ENCODE results near the gene RABEP2. TPM values are rescaled to one million over a fixed set of nuclear protein-coding genes. Genes with fewer than 3 reads are reported as not detected.
A peak's percentile ranks its signal among the peaks of the same experiment; 100 is the strongest.
"Not testable (repeated sequence)": the region's sequence is repeated elsewhere in the genome, so short reads cannot be mapped to it uniquely, and the experiment has no call there.

Gene RABEP2
- total and polyA plus RNA-seq, 12 donors: 1.4 to 121 (median 47.7) TPM

DNA sequence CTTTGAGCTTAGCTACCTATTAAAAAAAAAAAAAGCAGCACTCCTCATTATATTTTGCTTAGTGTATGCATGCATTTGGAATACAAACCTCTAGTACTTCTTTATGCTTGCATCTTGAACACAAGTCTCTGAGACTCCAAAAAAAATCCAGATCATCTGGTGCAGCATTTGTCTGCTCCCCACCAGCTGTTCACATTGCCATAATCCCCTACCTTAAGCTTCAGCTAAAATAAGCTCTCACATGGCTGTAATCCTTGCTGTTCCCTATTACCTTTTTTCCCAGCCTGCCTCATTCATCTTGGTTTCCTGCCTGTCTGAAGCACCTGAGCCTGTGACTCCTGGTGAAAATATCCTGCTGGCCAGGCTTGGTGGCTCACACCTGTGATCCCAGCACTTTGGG lies 18.2 kb upstream of the RABEP2 start:
- DNase-seq: no peak
- Histone ChIP-seq H3K36me3 (replicated peaks in 1 of 2) (no peaks in the 10 kb centered on the region), H3K4me1 (replicated peaks in 1 of 2) (peaks cover 5 to 8% of the 10 kb centered on the region in 2 donors), H3K4me3 (no peak overlapping the region), H3K27me3 (no peaks in the 10 kb centered on the region), H3K27ac (no peak overlapping the region), H3K9me3 (replicated peaks in 1 of 3) (no peaks in the 10 kb centered on the region)
- TF ChIP-seq, protein P1, sequence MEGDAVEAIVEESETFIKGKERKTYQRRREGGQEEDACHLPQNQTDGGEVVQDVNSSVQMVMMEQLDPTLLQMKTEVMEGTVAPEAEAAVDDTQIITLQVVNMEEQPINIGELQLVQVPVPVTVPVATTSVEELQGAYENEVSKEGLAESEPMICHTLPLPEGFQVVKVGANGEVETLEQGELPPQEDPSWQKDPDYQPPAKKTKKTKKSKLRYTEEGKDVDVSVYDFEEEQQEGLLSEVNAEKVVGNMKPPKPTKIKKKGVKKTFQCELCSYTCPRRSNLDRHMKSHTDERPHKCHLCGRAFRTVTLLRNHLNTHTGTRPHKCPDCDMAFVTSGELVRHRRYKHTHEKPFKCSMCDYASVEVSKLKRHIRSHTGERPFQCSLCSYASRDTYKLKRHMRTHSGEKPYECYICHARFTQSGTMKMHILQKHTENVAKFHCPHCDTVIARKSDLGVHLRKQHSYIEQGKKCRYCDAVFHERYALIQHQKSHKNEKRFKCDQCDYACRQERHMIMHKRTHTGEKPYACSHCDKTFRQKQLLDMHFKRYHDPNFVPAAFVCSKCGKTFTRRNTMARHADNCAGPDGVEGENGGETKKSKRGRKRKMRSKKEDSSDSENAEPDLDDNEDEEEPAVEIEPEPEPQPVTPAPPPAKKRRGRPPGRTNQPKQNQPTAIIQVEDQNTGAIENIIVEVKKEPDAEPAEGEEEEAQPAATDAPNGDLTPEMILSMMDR (IDR thresholded peaks at IDR 0.05): no peak
- no peak for TF ChIP-seq POLR2A (IDR thresholded peaks at IDR 0.05)
- intact Hi-C loops (cut with DNase I): no loop called here

DNA sequence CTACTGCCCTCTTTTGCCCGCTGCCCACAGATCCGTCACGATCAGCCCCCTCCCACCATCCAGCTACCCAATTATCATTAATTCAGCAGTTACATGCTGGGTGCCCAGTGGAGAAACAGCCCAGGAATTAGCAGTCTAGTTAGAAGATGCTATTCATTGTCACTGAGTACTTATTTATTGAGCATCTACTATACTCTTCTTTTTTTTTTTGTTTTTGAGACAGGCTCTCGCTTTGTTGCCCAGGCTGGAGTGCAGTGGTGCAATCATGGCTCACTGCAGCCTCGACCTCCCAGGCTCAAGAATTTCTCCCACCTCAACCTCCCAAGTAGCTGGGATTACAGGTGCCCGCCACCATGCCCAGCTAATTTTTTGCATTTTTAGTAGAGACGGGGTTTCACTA lies 14.8 kb upstream of the RABEP2 start:
- not testable (repeated sequence) for H3K4me3 ChIP-seq; H3K4me1 ChIP-seq (replicated peaks in 1 of 2); H3K36me3 ChIP-seq (replicated peaks in 1 of 2); H3K27me3 ChIP-seq; H3K9me3 ChIP-seq (replicated peaks in 1 of 3); H3K27ac ChIP-seq; DNase-seq
- 83 to 90% (median 87%) methylated on average over 7 of the region's 7 CpGs for WGBS, 4 donors
- intact Hi-C loops (cut with DNase I): loop anchor here in 1 of 2 donors (5.0 kb wide), 1 partner anchor 63 kb away; the partner anchor contains the start of gene ATP2A1

DNA sequence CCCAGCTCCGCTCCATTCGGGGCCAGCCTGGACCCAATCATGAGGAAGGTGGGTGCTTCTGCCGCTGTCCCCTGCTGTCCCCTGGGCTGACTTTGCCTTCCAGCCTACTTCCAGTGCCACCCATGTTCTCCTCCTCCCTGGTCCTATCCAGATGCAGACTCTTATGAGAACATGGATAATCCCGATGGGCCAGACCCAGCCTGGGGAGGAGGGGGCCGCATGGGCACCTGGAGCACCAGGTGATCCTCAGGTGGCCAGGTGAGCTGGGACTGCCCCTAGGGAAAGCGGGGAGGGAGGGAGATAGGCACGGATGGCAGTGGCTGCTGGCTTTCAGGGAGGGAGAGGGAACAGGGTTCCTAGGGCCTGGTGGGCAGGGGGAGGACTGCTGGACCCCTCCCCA lies 13.7 kb upstream of the RABEP2 start:
- 76 to 97% (median 80%) methylated on average over 5 to 7 of the region's 7 CpGs for WGBS, 4 donors
- no peaks in the 10 kb centered on the region for H3K27me3 ChIP-seq
- H3K27ac ChIP-seq: no peak overlapping the region
- no peaks in the 10 kb centered on the region for H3K36me3 ChIP-seq (replicated peaks in 1 of 2)
- no peaks in the 10 kb centered on the region for H3K9me3 ChIP-seq (replicated peaks in 1 of 3)
- intact Hi-C loops (cut with DNase I): loop anchor here in 1 of 2 donors (5.0 kb wide), 1 partner anchor 61 kb away; the partner anchor contains the start of gene ATP2A1
- H3K4me3 ChIP-seq: no peak overlapping the region
- TF ChIP-seq, protein P1 (IDR thresholded peaks at IDR 0.05): no peak
- no peak for TF ChIP-seq POLR2A (IDR thresholded peaks at IDR 0.05)
- DNase-seq: no peak
- H3K4me1 ChIP-seq (replicated peaks in 1 of 2): no peaks in the 10 kb centered on the region

DNA sequence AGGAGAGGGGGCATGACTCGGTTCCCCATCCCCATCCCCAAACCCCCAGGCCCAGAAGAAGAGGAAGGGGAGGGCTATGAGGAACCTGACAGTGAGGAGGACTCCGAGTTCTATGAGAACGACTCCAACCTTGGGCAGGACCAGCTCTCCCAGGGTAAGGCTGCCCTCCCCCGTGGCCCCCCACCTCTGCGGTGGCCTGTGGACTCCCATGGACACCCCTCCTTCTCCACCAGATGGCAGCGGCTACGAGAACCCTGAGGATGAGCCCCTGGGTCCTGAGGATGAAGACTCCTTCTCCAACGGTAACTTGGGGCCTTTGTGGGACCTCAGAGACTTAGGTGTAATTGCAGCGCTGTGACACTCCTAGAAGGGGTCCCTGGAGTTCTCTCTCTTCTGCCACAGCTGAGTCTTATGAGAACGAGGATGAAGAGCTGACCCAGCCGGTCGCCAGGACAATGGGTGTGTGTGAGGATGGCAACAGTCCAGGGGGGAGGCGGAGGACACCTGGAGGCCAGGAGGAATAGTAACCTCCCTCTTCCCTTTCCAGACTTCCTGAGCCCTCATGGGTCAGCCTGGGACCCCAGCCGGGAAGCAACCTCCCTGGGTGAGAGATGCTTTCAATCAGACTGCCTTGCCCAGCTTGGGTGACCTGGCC lies 12.3 kb upstream of the RABEP2 start:
- TF ChIP-seq, protein P1 (IDR thresholded peaks at IDR 0.05): no peak
- no peak for TF ChIP-seq POLR2A (IDR thresholded peaks at IDR 0.05)
- WGBS, 4 donors: 77 to 87% (median 85%) methylated on average over 6 to 14 of the region's 14 CpGs

DNA sequence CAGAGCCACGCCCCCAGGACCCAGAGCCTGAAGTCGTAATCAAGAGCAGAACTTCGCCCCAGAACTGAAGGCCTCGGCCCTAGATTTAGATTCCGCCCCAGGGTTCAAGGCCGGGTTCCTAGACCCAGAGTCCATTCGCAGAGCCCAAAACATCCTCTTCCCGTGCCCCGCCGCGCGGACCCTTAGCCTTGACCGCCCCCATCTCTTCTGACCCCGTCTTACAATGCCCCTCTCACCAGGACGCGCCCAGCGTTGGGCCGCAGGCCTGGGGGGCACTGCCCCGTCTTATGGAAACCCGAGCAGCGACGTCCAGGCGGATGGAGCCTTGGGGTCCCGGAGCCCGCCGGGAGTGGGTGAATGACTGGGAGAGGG lies 11.7 kb upstream of the RABEP2 start:
- no peaks in the 10 kb centered on the region for H3K4me1 ChIP-seq (replicated peaks in 1 of 2)
- 67 to 80% (median 71%) methylated on average over 7 to 26 of the region's 26 CpGs for WGBS, 4 donors
- no peaks in the 10 kb centered on the region for H3K36me3 ChIP-seq (replicated peaks in 1 of 2)
- no peak for DNase-seq
- H3K27me3 ChIP-seq: no peaks in the 10 kb centered on the region
- H3K4me3 ChIP-seq: peak overlapping the region in 1 of 4 donors; percentile 40
- TF ChIP-seq, protein P1 (IDR thresholded peaks at IDR 0.05): no peak
- no peak for TF ChIP-seq POLR2A (IDR thresholded peaks at IDR 0.05)
- H3K9me3 ChIP-seq (replicated peaks in 1 of 3): no peaks in the 10 kb centered on the region
- H3K27ac ChIP-seq: no peak overlapping the region
- intact Hi-C loops (cut with DNase I): loop anchor here in 1 of 2 donors (5.0 kb wide), 1 partner anchor 59 kb away; the partner anchor contains the start of gene ATP2A1

More for the DNA sequence above, 12.3 kb upstream of the RABEP2 start:
- Histone ChIP-seq H3K27me3 (no peaks in the 10 kb centered on the region), H3K9me3 (replicated peaks in 1 of 3) (no peaks in the 10 kb centered on the region), H3K27ac (no peak overlapping the region), H3K4me3 (no peak overlapping the region), H3K36me3 (replicated peaks in 1 of 2) (no peaks in the 10 kb centered on the region), H3K4me1 (replicated peaks in 1 of 2) (no peaks in the 10 kb centered on the region)
- intact Hi-C loops (cut with DNase I): loop anchor here in 1 of 2 donors (5.0 kb wide), 1 partner anchor 60 kb away; the partner anchor contains the start of gene ATP2A1
- no peak for DNase-seq
